Vagina (tissue), 2 donors: ENCODE measurements around the gene ME2.

Source experiments
- CTCF ChIP-seq, 3 experiments: fragments of 450-650 bp in 2 of 3; fragments of 200-600 bp in 1 of 3; sonication (generic) in 1 of 3; IDR thresholded peaks; one replicate each; pipeline ENCODE4 v1.5.1; 2017 to 2019; ENCODE audit warnings: antibody characterized with exemption in 3 of 3, mild to moderate bottlenecking in 2 of 3, moderate library complexity in 2 of 3
- POLR2AphosphoS5 ChIP-seq, 2 donors: sonication (generic); formaldehyde crosslinking; IDR thresholded peaks; one replicate each; pipeline ENCODE4 v1.9.0; 2017; ENCODE audit warnings: antibody characterized with exemption in 2 of 2, mild to moderate bottlenecking in 2 of 2, low read depth in 1 of 2; ENCODE audit not compliant: insufficient read depth in 1 of 2

- TF ChIP-seq POLR2AphosphoS5 (IDR thresholded peaks at IDR 0.05; ENCODE audit: insufficient read depth in 1 of 2, low read depth in 1 of 2) (no peak), CTCF (IDR thresholded peaks at IDR 0.05) (no peak)
These were observed 39.2 kb downstream of the ME2 start for GRCh38 chr18:50918153-50918552.
